Activated effector memory CD4-positive, alpha-beta T cell treated with anti-CD3 and anti-CD28 coated beads, Interleukin-2, amount 50 U/mL, for 16 hours (primary cell): ENCODE measurements around the gene POU3F1.
A peak's percentile ranks its signal among the peaks of the same experiment; 100 is the strongest.

ENCODE experiments used
- DNase-seq: peaks from one replicate; pipeline ENCODE4 v3.0.0-alpha.2; 2020

Gene POU3F1

DNA sequence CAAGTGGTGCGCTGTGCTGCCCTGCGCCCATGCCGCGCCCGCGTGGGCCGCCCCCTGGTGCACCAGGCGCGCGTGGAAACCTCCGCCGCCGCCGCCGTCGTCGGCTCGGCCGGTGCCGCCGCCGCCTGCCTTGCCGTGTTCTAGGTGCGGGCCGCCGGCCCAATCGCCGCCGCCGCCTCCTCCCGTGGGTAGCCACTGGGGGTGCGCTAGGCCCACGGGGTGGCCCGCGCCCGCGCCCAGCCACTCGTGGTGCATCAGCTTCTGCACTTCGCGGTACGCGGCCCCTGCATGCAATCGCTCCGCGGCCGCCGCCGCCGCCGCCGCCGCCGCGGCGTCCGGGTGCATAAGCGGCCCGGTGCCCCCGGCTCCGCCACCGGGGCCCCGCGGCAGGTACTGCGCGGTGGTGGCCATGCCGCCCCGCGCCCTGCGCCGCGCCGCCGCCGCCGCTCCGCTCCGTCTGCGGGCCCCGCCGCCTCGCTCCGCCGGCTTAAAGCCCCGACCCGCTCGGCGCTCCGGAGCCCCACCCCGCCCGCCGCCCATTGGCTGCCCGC lies at the start of gene POU3F1:
TSS of gene POU3F1 (minus strand) at position 461 of the 551 bp plus-strand sequence. CDS start at position 411, 50 bp downstream.
- DNase-seq, result peak; percentile 72

DNA sequence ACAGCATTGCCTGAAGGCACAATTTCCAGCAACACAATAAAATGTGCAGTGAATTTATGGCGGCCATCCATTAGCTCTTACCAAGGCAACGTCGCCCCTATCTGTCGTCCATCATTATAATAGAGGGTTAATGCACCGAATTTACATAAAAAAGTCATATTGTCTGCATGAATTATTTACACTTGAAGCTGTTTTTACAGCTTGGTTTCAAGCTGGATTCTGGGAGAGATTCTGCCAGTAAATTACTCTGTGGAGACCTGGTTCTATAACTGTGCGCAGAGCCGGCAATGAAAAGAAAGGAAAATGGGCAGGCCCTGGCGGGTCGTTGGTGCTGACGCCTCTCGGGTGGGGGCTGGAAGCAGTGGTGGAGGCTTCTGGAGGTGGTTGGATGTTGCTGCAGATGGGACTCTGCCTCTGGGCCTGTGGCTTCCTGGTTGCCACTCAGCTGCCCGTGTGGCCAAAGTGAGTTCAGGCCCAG lies 48.9 kb upstream of the POU3F1 start:
- DNase-seq, result no peak

DNA sequence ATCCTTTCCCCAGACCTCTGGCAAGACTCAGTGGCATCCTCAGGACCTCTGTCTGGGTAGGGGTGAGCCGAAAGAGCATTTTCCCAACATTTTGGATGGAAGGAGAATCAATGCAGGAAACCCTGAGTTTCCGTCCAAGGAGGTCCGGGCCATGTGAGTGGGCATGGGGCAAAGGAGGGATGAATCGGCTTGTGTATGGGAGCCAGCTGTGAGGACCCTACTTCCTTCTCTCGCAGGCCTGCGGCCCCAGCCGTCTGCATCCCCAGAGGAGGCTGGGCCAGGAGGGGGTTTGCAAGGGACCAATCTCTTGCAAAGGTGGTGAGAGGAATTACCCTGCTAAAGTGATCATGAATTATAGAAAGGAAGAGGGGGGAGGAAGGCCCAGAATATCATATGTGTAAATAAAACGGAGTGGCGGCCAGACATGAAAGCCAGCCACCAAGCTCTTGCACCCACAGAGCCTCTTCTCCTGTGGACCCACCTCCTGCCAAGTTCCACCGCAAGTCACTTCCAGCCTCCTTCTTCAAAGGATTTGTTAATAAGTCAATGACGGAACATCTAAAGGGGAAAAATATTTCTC lies 48.2 kb upstream of the POU3F1 start:
- DNase-seq, result no peak

DNA sequence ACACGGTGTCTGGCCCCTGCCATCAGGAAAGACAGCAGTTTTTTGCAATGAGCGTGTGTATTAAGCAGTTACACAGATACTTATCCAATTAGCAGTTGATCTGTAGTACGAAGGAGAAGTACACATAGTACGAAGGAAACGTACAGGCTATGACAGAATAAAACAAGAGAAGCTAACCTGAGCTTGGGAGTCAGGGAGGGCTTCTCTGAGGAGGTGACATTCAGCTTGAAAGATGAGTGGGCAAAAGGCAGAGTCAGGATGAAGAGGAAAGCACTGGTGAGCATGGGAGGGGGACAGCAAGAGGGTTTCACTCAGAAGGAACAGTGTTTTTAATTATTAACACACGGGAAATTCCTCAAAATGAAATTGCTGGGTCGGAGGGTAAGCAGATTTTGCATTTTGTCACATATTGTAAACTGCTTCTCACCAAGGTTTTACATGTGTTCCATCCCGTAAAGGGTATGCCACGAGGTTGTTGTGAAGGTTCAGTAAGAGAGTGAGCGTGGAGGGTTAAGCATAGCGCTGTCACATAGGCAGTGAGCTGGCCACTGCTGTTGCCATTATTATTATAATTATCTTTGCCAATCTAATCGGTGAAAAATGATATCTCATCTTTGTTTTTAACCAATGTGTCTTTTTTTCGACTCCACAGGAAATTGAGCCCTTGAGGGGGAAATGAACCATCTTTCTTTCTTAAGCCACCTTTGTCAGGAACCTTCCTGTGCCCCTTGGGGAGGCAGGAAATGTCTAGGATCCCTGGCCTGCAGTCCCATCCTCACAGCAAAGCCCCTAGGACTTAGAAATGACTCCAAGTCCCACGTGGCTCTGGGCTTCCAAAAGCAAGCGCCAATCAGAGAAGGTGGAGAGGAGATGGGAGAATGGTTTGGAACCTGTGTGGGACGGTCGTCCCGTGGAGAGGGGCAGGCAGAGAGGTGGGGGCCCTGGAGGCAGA lies 47.3 kb upstream of the POU3F1 start:
- DNase-seq, result no peak

DNA sequence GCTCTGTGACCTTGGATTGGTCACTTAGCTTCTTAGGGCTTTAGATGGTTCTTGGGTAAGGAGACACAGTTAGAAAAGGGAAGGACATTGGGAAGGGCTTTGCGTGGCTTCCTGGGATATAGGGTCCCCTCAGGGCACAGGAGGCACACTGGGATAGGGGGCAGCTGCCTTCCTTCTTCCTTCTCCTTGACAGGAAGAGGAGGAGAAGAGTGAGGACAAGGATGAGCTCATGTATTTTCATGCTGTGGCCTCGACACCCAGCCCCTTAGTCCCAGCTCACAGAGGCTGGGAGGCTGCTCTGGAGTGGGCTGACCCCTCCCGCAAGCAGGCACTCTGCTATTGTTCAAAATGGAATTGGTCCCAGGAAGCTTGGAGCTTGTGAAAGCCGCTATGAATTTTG lies 45.7 kb upstream of the POU3F1 start:
- DNase-seq, result no peak

DNA sequence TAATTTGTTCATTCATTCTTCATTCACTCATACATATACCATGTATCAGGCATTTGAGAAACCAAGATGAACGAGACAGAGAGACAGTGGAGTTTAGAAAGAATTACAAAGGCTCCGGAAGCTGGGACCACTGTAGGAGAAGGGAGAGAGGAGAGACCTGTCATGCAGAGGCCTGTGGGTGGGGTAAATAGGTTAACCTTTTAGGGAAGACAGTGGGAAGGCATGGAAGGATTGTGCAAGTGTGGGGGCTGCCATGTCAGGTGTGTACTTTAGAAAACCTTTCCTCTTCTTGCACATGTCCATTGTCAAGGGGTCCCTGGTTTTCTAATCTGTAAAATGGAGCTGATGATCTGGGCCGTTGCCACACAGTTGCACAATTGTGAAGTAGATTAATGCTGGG lies 44.2 kb upstream of the POU3F1 start:
- DNase-seq, result no peak

DNA sequence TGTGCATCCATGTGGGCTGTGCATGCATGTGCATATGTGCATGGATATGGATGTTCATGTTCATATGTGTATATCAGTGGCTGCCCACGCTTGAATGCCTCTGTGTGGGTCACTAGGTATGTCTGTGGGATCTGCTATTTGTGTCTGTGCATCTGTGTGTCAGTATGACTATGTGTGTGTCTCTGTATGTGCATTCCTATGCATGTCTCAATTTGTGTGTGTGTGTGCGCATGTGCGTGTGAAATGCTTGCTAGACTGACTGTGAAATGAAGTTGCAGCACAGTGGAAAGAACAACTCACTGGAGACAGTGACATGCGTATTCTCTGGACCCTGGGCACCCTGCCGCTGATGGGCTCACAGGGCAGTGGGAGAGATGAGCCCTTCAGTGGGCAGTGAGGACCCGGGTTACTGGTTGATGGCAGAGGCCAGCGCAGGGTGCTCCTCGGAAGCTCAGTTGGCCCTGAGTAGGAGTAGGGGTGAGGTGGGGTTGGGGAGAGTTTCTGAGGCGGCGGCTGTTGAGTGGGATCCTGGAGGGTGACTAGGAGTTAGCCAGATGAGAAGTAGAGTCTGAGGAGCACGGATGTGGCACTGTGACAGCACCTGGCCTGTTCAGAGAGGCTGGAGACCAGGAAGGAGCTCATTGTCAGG lies 43.2 kb upstream of the POU3F1 start:
- no peak for DNase-seq

DNA sequence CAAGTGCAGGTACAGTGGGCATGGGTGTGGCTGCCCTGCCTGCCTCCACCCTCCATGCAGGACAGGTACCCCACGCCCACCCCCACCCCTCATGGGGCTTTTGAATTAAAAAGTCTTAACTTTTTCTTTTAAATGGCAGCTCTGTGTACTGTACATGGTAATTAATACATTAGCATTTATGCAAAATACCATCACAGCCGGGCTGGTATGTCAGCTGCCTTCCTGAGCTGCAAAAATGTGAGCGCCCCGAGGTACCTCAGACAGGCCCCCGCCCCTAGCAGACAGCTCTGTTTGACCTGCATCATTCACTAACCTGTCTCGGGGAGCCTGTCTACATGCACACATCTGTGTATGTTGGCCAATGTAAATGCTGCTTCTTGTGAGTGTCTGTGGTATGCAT lies 42.2 kb upstream of the POU3F1 start:
- no peak for DNase-seq

DNA sequence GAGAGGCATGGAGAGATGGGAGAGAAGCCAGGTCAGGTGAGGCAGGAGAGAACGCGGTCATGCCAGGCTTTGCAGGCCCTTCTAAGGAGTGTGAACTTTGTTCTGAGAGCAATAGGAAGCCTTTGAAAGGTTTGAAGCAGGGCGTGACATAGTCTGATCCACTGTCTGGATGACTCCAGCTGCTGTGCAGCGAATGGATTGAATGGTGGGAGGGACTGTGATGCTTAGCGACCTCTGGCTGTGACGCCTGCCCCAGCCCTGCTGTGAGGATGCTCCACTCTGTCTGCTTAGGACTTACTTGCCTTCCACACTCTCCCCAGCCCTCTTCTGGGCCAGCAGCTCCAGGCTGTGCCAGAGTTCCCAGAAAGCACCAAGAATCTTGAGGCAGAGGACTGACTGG lies 41.8 kb upstream of the POU3F1 start:
- DNase-seq, result no peak

DNA sequence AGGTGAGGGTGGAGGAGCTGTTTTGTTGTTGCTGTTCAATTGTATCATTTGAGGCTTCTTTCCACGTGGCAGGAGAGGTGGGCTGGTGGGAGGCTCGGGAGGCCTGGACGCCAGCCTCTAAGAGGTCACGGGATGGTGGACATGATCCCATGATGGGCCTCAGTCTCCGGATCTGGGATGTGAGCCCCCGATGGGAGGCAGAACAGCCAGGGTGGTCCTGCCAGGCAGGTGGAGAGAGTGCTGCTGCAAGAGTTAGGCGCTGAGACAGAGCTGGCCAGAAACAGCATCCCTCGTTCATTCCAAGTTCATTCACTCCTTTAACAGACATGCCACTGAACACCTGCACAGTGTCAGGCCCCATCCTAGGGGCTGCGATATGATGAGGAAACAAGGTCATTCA lies 41.1 kb upstream of the POU3F1 start:
- no peak for DNase-seq

DNA sequence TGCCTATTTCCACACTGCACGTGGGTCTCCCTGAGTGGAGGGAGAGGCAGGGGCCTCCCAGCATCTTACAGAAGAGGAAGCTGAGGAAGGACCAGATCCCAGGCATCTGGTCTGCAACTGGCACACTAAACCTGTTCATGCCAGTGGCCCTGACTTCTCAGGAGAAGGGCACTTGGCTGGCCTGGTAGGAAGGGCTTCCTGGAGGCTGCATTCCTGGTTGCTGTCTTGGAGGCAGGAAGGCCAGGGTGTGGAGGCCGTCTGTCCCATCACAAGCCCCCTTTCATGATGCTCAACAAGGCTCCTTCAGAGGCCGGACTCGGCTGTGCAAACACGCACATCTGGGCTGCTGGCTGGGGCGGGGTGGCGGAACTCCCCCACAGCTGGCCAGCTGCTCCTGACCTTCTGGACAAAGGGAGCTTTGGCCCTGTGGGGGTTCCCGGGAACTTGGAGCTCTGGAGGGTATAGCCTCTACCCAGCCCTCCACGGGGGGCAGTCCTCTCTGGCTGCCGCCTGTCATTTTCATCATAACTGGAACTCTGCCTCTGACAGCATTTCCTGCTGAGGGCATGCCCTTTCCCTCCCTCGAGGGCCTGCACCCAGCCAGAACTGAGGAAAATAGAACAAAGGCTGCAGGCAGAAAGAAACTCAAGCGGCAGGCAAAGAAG lies 39.2 kb upstream of the POU3F1 start:
- no peak for DNase-seq

DNA sequence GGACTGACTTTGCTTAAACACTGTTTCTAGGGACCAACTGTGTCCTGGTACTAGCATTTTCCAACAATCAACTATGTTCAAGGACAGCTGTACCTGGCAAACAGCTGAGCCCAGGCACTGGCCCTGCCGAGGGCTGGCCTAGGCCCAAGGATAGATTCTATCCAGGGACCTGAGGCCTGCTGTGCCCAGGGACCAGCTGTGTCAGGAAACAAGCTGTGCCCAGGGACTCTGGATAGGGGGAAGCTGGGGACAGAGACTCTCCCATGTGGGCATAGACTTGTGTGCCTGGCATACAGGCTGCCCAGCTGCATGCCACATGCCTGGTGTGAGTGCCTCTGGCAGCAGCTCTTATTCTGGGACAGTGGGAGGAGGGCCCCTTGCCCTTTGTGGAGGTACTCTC lies 38.1 kb upstream of the POU3F1 start:
- no peak for DNase-seq

DNA sequence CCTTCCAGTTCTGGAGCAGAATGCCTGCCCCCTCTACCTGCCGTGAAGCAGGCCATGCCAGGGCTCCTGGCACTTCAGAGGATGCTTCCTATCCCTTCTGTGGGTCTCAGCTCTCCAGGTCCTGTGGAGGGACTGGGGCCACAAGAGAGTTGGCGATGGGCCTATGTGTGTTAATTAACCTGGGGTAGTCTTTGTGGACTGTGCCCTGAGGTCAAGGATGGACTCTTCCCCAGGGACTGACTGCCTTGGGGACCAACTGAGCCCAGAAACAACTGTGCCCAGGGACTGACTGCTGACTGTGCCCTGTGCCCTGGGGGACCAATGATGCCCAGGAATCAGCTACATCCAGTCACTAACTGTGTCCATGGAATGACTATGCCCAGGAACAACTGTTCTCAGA lies 37.5 kb upstream of the POU3F1 start:
- DNase-seq, result no peak

DNA sequence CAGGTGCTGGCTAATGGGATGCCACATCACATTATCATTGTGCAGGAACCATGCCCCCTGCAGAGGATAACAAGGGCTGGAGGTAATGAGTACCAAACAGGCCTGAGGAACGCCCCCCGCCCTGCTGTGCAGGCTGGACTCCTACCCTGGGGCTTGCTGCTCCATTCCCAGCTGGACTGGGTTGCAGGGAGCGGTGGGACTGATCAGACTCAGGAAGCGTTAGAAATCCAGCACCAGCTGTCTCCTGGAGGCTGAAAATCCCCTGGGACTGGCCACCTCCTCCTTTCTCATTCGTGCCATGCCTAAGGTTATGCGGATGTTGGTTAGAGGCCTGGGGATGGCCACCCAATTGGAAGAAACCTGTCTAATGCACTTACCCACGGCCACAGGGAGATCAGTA lies 36.9 kb upstream of the POU3F1 start:
- DNase-seq, result no peak

DNA sequence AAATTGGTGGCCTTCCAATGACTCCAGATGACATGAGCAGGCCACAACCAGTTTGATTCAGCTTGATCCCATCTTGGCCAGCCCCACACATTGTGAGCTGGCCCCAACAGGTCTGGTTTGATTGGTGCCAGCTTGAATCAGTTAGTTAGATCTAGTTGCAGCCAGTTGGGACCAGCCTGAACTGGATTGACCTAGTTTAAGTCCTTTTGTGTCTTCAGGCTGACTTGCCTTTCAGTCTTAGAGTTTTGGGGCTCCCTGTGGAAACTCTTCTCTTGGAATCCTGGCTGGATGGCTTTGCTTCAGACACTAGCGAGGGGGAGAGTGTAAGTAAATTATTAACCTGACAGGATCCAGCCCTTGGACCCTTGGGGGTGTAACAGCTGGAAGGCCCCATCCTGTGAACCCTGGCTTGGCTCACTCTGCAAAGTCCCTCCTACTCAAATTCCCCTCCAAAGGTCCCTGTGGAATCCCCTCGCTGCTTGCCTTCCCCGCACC lies 36.2 kb upstream of the POU3F1 start:
- no peak for DNase-seq

DNA sequence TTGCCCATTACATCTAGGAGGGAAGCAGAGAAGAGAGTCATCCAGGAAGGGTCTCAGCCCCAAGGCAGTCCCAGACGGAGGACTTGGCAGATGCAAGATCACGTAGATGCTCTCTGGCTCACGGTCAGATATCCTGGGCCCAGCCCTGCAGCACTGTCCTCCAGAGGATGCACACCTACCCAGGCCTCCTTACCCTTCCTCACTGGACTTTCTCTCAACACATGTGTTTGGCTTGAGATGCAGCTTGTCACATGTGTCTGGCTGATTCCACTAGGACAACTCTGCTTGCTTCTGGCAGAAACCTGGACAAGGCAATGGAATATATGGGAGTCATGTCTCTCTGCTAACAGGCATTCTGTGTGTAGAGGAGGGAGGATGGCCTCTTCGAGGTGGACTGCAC lies 32.4 kb upstream of the POU3F1 start:
- DNase-seq, result no peak

DNA sequence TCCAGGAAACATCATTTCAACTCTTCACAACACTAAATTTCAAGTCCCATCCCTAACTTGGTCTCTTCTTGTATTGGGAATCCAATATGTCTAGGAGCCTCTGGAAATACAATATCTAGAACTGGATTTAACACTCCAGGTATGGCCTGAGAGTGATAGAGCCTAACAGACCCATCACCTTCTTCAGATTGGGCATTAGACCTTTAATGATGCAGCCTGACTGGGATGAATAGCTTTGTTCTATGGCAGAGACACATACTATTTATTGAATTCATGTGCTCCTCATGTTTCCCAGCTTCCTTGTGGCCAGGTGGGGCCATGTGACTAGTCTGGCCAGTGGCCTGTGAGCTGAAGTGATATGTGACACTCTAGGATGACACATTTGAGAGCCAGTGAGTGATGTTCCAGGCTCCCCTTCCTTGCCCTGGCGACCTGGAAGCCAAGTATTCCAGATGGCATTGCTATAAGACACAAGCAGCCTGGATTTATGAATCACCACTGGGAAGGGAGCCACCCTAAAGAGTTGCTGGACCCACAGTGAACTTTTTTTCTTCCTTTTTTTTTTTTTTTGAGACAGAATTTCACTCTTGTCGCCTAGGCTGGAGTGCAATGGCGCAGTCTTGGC lies 31.0 kb upstream of the POU3F1 start:
- DNase-seq, result no peak

DNA sequence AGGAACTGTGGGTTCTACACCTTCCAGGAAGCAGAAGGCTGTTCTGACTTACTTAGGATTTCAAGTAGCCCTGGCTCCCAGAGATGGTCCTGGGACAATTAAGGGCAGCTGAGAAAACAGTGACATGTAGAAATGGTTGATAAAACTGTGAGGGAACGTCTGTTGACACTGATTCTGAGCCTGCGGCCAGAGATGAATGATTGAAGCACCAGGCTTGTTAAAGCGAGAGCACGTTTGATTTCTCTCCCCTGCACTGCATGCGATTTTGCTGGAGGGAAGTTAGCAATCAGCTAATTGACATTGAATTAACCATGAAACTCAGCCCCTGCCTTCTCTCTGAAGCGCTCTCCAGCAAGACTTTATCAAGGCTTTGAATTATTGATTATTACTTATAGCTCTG lies 29.9 kb upstream of the POU3F1 start:
- no peak for DNase-seq

DNA sequence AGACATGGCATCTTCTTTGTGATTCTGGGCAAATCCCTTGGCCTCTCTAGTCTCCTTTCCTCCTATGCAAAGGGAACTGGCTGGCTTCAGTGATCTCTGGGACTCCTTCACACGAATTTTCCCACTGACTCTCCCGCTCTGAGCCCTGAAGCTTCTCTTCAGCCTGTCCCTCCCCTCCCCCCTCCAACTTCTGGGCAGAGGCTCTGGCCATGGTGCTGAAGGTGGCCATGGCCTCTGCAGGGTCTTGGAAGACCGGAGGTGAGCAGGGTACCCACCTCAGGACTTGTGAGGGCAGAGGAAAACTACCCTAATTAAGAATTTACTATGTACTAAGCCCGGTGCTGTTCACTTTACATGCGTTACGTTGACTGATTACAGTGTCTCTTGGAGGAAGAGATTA lies 29.4 kb upstream of the POU3F1 start:
- DNase-seq, result no peak

DNA sequence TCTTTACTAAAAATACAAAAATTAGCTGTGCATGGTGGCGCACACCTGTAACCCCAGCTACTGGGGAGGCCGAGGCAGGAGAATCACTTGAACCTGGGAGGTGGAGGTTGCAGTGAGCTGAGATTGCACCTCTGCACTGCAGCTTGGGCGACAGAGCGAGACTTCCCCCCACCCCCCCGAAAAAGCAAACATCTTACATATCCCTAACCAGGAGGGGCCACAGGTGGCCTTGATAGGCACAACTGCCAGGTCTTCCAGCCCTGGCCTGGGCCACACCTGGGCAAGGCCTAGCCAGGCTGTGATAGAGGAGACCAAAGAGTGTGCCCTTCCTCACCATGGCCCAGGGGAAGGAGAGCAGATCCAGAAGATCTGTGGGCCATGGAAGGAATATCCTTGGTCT lies 28.6 kb upstream of the POU3F1 start:
- DNase-seq, result no peak

DNA sequence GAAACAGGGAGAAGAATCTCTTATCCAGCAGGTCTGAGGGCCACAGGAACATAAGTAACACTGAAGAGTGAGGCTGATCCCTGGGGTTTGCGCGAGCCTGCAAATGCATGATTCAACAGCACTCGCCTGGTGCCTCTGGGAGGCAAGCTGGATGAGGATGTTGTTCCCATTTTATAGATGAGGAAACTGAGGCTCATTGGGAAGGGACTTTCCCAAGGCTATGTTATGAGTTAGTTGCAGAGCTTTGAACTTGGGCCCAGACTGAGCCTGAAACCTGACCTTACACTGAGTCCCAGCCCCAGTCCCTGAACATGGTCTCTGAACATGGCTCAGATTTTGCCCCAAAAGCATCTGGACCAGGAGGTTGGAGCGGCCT lies 27.7 kb upstream of the POU3F1 start:
- no peak for DNase-seq

DNA sequence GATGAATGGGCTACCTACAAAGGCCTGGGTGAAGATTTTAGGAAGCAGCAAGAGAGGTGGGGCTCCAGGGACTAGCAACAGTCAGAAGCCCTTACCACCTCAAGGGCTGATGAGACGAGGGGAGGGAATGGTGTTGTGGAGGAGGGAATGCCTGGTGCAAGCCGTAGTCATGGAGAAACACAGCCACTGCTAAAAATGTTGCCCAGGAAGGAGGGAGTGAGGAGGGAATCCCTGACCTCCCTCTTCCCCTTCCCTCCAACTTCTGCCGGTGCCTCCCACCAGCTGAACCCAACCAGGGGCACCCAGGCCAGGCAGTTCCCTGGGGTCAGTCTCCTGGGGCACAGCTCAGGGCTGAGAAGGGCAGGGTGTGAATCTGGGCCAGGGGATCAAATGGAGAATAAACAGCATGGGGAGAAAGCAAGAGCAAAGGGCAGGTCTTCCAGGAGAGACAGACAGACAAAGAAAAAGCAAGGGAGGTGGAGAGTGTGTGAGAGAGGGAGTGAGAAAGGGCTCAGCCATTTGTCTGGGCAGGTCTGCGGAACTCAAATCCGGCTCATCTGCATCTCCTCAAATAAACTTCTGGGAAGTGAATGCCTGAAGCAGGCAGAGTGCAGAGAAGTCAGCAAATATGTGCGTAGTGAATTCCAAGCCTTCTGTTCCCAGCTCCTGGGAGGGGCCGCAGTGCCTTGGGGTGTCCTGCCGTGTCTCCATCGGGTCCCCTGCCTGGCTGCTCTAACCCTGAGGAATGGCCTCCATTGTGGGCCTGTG lies 27.1 kb upstream of the POU3F1 start:
- DNase-seq, result no peak
